ENCODE results near the gene ARHGAP19. TPM values are rescaled to one million over a fixed set of nuclear protein-coding genes. Genes with fewer than 3 reads are reported as not detected.

The ARHGAP19 gene
- total and polyA plus RNA-seq, 2 donors from 2014 or later, result 5.3 to 10.6 TPM

DNA sequence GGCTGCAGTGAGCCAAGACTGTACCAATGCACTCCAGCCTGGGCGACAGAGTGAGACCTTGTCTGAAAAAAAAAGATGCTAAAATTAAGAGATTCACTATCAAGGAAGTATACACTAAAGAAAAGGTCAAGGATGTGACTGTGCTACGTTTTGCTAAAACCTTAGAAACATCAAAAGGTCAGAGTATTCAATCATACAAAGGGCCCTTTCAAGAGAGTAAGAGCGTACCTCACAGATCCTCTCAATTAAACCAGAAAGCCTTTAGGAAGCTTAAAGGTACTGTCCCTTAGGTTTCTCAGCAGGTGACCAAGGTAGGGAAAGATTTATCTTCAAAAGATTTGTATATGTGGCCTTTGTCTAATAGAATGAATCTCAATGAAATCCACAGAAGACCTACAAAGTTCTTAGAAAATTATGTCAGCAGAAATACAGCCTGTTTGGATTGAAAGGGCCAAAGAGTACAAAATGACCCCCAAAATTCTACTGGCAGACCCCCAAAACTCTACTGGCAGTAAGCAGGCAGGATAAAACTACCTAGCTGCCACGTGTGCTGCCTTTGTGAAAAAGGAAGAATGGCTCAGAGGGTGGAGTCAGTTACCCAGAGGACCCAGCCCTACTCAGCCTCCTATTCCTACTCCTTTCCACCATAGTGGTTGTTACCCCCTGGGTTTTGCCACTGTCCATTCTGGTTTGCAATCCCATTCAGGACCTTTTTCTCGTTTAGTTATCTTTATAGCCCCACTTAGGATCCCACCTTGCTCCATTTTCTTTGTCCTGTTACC is 36.7 kb downstream of the ARHGAP19 start:
- DNase-seq, result no peak
- peaks cover 0 to 7% (median 0%) of the 10 kb centered on the region in 3 donors for H3K36me3 ChIP-seq (ENCODE audit: control insufficient read depth in 2 of 3, insufficient read depth in 3 of 3, low read length in 3 of 3)
- H3K27me3 ChIP-seq (ENCODE audit: control insufficient read depth, insufficient read depth, low read length), result no peaks in the 10 kb centered on the region
- intact Hi-C loops (cut with DNase I), result no loop called here
- H3K9ac ChIP-seq (ENCODE audit: low read length in 3 of 3), result no peak overlapping the region
- no peak for FAIRE-seq
- no peaks in the 10 kb centered on the region for H3K9me3 ChIP-seq (ENCODE audit: control insufficient read depth in 2 of 3, insufficient read depth in 1 of 3, low read length in 3 of 3)
- H3K27ac ChIP-seq (ENCODE audit: low read depth in 2 of 2, low read length in 2 of 2), result no peak overlapping the region
- H3K4me1 ChIP-seq (ENCODE audit: control insufficient read depth in 2 of 3, insufficient read depth in 2 of 3, low read depth in 1 of 3, low read length in 3 of 3), result no peaks in the 10 kb centered on the region
- TF ChIP-seq, protein P1, sequence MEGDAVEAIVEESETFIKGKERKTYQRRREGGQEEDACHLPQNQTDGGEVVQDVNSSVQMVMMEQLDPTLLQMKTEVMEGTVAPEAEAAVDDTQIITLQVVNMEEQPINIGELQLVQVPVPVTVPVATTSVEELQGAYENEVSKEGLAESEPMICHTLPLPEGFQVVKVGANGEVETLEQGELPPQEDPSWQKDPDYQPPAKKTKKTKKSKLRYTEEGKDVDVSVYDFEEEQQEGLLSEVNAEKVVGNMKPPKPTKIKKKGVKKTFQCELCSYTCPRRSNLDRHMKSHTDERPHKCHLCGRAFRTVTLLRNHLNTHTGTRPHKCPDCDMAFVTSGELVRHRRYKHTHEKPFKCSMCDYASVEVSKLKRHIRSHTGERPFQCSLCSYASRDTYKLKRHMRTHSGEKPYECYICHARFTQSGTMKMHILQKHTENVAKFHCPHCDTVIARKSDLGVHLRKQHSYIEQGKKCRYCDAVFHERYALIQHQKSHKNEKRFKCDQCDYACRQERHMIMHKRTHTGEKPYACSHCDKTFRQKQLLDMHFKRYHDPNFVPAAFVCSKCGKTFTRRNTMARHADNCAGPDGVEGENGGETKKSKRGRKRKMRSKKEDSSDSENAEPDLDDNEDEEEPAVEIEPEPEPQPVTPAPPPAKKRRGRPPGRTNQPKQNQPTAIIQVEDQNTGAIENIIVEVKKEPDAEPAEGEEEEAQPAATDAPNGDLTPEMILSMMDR (IDR thresholded peaks at IDR 0.05; ENCODE audit: borderline replicate concordance, extremely low read depth, insufficient read depth), result no peak
- no peak overlapping the region for H3K4me3 ChIP-seq (ENCODE audit: low read length in 3 of 3)

DNA sequence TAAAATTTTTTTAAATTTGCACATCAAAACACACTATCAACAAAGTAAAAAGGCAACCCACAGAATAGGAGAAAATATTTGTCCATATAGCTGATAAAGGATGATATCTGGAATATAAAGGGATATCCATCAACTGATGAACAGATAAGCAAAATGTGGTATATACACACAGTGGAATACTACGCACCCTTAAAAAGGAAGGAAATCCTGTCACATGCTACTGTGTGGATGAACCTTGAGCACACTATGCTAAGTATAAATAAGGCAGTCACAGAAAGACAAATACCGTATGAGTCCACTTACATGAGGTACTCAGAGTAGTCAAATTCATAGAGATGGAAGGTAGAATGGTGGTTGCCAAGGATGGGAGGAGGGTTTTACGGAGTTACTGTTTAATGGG is 37.7 kb downstream of the ARHGAP19 start:
- Histone ChIP-seq H3K27me3 (ENCODE audit: control insufficient read depth, insufficient read depth, low read length) (no peaks in the 10 kb centered on the region), H3K27ac (ENCODE audit: low read depth in 2 of 2, low read length in 2 of 2) (no peak overlapping the region), H3K36me3 (ENCODE audit: control insufficient read depth in 2 of 3, insufficient read depth in 3 of 3, low read length in 3 of 3) (peaks cover 0 to 7% (median 0%) of the 10 kb centered on the region in 3 donors), H3K9me3 (ENCODE audit: control insufficient read depth in 2 of 3, insufficient read depth in 1 of 3, low read length in 3 of 3) (no peaks in the 10 kb centered on the region), H3K9ac (ENCODE audit: low read length in 3 of 3) (no peak overlapping the region), H3K4me1 (ENCODE audit: control insufficient read depth in 2 of 3, insufficient read depth in 2 of 3, low read depth in 1 of 3, low read length in 3 of 3) (no peaks in the 10 kb centered on the region), H3K4me3 (ENCODE audit: low read length in 3 of 3) (no peak overlapping the region)
- DNase-seq (no peak), FAIRE-seq (no peak)
- TF ChIP-seq, protein P1 (IDR thresholded peaks at IDR 0.05; ENCODE audit: borderline replicate concordance, extremely low read depth, insufficient read depth), result no peak
- intact Hi-C loops (cut with DNase I), result no loop called here

DNA sequence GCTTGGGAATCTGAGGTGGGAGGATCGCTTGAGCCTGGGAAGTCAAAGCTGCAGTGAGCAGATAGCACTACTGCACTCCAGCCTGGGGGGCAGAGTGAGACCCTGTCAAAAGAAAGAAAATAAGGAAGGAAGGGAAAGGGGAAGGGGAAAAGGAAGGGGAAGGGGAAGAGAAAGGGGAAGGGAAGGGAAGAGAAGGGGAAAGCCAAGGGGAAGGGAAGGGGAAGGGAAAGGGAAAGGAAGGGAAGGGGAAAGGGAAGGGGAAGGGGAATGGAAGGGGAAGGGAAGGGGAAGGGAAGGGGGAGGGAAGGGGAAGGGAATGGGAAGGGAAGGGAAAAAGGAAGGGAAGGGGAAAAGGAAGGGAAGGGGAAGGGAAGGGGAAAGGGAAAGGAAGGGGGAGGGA is 41.5 kb downstream of the ARHGAP19 start:
- Histone ChIP-seq H3K9ac (ENCODE audit: low read length in 3 of 3) (no peak overlapping the region), H3K9me3 (ENCODE audit: control insufficient read depth in 2 of 3, insufficient read depth in 1 of 3, low read length in 3 of 3) (no peaks in the 10 kb centered on the region), H3K36me3 (ENCODE audit: control insufficient read depth in 2 of 3, insufficient read depth in 3 of 3, low read length in 3 of 3) (peaks cover 0 to 5% (median 0%) of the 10 kb centered on the region in 3 donors), H3K27me3 (ENCODE audit: control insufficient read depth, insufficient read depth, low read length) (no peaks in the 10 kb centered on the region), H3K27ac (ENCODE audit: low read depth in 2 of 2, low read length in 2 of 2) (no peak overlapping the region), H3K4me1 (ENCODE audit: control insufficient read depth in 2 of 3, insufficient read depth in 2 of 3, low read depth in 1 of 3, low read length in 3 of 3) (no peaks in the 10 kb centered on the region), H3K4me3 (ENCODE audit: low read length in 3 of 3) (no peak overlapping the region)
- no peak for FAIRE-seq
- TF ChIP-seq, protein P1 (IDR thresholded peaks at IDR 0.05; ENCODE audit: borderline replicate concordance, extremely low read depth, insufficient read depth), result no peak
- DNase-seq, result no peak
- intact Hi-C loops (cut with DNase I), result no loop called here
